Measurements from ENCODE around the gene IFNL3. TPM values are rescaled to one million over a fixed set of nuclear protein-coding genes. Genes with fewer than 3 reads are reported as not detected.

IFNL3 gene
- total and polyA plus RNA-seq, 9 of the 15 experiments (the other 6 are each of a cell fraction or from before 2014, with no cell fraction given) = not detected

GRCh38 chr19:39206122-39206521 is 38.7 kb downstream of the IFNL3 start:
- CTCF ChIA-PET (ENCODE audit: low intra/inter-chr PET ratio) = no interaction called here

More at GRCh38 chr19:39206122-39206521, 38.7 kb downstream of the IFNL3 start:
- WGBS (ENCODE audit: insufficient coverage, low coverage, missing lambda C conversion rate) = 75% methylated on average over 5 of the region's 6 CpGs
- no peak for ATAC-seq
- DNase-seq (ENCODE audit: extremely low read depth in 1 of 4, low spot score in 3 of 4) = no peak
- Histone ChIP-seq H3K27ac (ENCODE audit: extremely low read depth, low read depth, low read length) (no peak overlapping the region), H3K36me3 (ENCODE audit: control insufficient read depth, insufficient read depth, low read length) (no peaks in the 10 kb centered on the region), H3K9ac (ENCODE audit: insufficient read depth in 1 of 2, low read depth in 2 of 2, low read length in 2 of 2) (no peak overlapping the region), H3K27me3 (ENCODE audit: control insufficient read depth in 2 of 2, insufficient read depth in 2 of 2, low read length in 2 of 2) (no peaks in the 10 kb centered on the region), H3K79me2 (ENCODE audit: control insufficient read depth, insufficient read depth, low read length) (no peaks in the 10 kb centered on the region), H3K4me3 (no peak overlapping the region), H3K4me2 (ENCODE audit: insufficient read depth, low read length) (no peak overlapping the region), H2AFZ (ENCODE audit: low read depth, low read length) (no peak overlapping the region), H3K9me3 (replicated peaks; ENCODE audit: control insufficient read depth, insufficient read depth, low read depth, low read length) (no peaks in the 10 kb centered on the region), H3K9me1 (ENCODE audit: control insufficient read depth, insufficient read depth, low read length) (no peaks in the 10 kb centered on the region), H4K20me1 (replicated peaks; ENCODE audit: control insufficient read depth, insufficient read depth, low read length) (no peaks in the 10 kb centered on the region; the same call in 1 of the 2 replicates), H3K4me1 (replicated peaks in 1 of 2; ENCODE audit: control insufficient read depth in 2 of 2, insufficient read depth in 2 of 2, low read length in 2 of 2) (peaks cover 24 to 39% of the 10 kb centered on the region in 2 experiments)
- in situ Hi-C loops (cut with MboI) = no loop called here
- POLR2A ChIA-PET = interaction anchor here (0.5 to 1.3 kb wide), 3 partner anchors 11 to 105 kb away, joined by 3 to 5 read pairs (median 3); no protein-coding TSS in a partner anchor
- intact Hi-C loops (cut with micrococcal nuclease) = loop anchor here (5.0 kb wide), 1 partner anchor 84 kb away; no protein-coding TSS in a partner anchor
- BruUV-seq (replicated peaks) = no TSS peak
- TF ChIP-seq RBM25 (IDR thresholded peaks at IDR 0.05; ENCODE audit: low read depth, low read length, severe bottlenecking) = peak; percentile 67
- no peak for TF ChIP-seq DNMT1 (IDR thresholded peaks at IDR 0.05)
- TF ChIP-seq PHTF2 (CRISPR knock-in tag; IDR thresholded peaks at IDR 0.05) = no peak
- no peak for TF ChIP-seq RBFOX2 (IDR thresholded peaks at IDR 0.05; ENCODE audit: low read depth, low read length)
- no peak for TF ChIP-seq E2F8 (IDR thresholded peaks at IDR 0.05; ENCODE audit: low read depth, partially characterized antibody)
- TF ChIP-seq BCOR (IDR thresholded peaks at IDR 0.05) = peak; percentile 62
- no peak for TF ChIP-seq THRA (IDR thresholded peaks at IDR 0.05)
- no peak for TF ChIP-seq ZNF780A (CRISPR knock-in tag; IDR thresholded peaks at IDR 0.05)
- TF ChIP-seq KDM1A (IDR thresholded peaks at IDR 0.05) = peak in 1 of 2 experiments; percentile 30; a peak in 2 of 4 replicates
- no peak for TF ChIP-seq CLOCK (CRISPR knock-in tag; IDR thresholded peaks at IDR 0.05; ENCODE audit: borderline replicate concordance)
- TF ChIP-seq CEBPZ (IDR thresholded peaks at IDR 0.05; ENCODE audit: borderline replicate concordance, low read depth, low read length) = no peak
- no peak for FAIRE-seq
